HG02970 (cell line): ENCODE measurements around the gene OR6C70.

Source experiments
- ATAC-seq: cut with Tn5 transposase; IDR thresholded peaks from one replicate; pipeline ENCODE4 v1.9.1; 2021; ENCODE audit warnings: mild to moderate bottlenecking, moderate library complexity, moderate number of reproducible peaks; ENCODE audit not compliant: unreplicated experiment, low FRiP score

The OR6C70 gene

DNA sequence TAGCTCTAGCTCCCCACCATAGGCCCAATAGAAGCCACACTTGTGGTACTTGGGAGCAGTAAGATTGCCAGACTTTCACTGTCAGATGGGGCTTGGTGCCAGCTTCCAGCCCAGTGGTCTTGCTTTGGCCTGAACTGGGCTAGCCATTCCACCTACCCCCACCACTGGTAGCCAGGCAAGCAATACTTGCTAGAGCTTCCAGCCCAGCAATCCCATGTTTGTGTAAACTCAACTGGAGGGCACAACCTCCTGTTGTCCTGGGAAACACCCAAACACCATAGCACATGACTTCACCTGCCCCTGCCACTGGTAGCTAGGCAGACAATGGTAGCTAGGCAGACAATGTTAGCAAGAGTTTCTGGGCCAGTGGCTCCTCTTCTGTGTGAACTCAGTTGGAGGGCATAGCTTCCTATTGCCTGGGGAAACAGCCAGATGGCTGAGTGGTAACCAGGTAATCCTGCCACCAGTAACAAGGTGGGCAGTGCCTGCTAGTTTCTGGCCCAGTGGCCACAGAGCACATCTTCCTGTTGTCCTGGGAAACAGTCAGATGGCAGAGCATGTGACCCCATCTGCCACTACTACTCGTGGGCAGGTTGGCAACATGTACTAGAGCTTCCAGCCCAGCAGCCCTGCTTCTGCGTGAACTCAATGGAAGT is 49.5 kb downstream of the OR6C70 start:
- ATAC-seq = no peak
